ENCODE data around the gene OR10AD1.

DNA sequence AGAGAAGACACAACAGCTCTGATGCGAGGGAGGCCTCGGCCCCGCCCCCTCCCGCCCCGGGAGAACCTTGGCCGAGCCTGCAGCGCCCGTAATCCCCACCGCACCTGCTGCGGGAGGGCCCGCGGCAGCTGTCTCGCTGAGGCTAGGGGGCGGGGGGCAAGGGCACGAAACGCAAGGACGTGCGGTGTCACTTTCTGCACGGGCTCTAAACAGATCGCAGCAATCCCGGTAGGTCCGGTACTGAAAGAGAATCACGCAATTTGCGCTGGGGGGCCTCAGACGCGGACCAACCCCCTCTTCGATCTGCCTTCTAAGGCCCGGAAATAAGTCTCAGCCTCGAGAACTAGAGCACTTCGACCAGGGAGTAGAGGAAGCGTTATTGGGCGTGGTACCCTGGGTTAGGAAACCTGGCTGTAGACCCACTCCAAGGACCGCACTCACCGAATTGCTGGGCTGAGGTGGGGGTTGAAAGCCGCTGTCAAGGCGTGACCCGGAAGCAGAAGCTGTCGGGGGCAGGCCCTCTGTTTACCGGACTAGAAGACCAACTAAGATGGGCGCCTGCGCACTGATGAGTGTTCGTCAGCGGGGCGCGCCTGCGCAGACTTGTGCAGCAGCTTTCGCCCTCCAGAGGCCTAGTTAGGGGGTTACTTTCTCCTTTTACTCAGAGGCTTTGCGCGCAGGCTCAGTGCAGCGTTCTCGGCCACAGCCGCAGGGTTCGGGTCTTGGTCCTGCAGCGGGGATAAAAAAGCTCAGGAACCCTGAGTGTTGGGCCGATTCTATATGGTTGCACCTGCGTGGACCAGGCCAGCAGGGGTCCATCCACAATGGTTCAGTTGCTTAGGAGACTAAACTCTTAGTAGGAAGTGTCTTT is 45.8 kb downstream of the OR10AD1 start, which contains the start of gene ASB8:
- TF ChIP-seq, protein P1, sequence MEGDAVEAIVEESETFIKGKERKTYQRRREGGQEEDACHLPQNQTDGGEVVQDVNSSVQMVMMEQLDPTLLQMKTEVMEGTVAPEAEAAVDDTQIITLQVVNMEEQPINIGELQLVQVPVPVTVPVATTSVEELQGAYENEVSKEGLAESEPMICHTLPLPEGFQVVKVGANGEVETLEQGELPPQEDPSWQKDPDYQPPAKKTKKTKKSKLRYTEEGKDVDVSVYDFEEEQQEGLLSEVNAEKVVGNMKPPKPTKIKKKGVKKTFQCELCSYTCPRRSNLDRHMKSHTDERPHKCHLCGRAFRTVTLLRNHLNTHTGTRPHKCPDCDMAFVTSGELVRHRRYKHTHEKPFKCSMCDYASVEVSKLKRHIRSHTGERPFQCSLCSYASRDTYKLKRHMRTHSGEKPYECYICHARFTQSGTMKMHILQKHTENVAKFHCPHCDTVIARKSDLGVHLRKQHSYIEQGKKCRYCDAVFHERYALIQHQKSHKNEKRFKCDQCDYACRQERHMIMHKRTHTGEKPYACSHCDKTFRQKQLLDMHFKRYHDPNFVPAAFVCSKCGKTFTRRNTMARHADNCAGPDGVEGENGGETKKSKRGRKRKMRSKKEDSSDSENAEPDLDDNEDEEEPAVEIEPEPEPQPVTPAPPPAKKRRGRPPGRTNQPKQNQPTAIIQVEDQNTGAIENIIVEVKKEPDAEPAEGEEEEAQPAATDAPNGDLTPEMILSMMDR (IDR thresholded peaks at IDR 0.05; ENCODE audit: low read depth, low read length) = peak; percentile 31
- TF ChIP-seq POLR2A (IDR thresholded peaks at IDR 0.05; ENCODE audit: extremely low read depth, insufficient read length) (peak; percentile 77), MYC (IDR thresholded peaks at IDR 0.05; ENCODE audit: low read depth, low read length) (no peak)
- TF ChIP-seq, protein P2, sequence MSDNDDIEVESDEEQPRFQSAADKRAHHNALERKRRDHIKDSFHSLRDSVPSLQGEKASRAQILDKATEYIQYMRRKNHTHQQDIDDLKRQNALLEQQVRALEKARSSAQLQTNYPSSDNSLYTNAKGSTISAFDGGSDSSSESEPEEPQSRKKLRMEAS (IDR thresholded peaks at IDR 0.05; ENCODE audit: low read depth, low read length) = no peak; the same call in 1 of the 2 replicates
